ENCODE data around the gene COL20A1. TPM values are rescaled to one million over a fixed set of nuclear protein-coding genes. Genes with fewer than 3 reads are reported as not detected.

The COL20A1 gene
- total RNA-seq, 1 experiment from 2014 or later = 2.3 TPM

DNA sequence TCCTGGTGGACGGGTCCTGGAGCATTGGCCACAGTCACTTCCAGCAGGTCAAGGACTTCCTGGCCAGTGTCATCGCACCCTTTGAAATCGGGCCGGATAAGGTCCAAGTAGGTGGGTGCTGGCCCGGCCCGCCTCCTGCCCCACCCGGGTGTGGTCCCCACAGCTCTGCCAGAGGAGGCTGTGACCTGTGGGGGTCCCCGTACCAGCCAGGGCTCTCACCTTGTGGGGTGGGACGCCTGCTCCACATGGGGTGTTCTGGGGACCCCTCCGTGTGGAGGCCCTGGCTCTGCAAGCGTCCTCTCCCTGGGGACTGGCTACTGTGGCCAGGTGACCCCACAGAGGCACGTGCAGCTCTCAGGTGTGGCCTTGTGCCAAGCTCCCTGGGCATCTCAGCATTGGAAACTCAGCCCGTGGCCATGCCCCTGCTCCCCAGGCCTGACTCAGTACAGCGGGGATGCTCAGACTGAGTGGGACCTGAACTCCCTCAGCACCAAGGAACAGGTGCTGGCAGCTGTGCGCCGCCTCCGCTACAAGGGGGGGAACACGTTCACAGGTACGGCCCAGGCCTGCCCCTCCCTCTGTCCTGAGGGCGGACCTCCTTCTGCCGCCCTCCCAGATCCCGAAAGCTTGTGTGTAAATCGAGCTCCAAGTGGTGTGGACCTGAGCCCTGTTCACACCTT, 14.7 kb downstream of the COL20A1 start:
- no peak for DNase-seq
- TF ChIP-seq, protein P1, sequence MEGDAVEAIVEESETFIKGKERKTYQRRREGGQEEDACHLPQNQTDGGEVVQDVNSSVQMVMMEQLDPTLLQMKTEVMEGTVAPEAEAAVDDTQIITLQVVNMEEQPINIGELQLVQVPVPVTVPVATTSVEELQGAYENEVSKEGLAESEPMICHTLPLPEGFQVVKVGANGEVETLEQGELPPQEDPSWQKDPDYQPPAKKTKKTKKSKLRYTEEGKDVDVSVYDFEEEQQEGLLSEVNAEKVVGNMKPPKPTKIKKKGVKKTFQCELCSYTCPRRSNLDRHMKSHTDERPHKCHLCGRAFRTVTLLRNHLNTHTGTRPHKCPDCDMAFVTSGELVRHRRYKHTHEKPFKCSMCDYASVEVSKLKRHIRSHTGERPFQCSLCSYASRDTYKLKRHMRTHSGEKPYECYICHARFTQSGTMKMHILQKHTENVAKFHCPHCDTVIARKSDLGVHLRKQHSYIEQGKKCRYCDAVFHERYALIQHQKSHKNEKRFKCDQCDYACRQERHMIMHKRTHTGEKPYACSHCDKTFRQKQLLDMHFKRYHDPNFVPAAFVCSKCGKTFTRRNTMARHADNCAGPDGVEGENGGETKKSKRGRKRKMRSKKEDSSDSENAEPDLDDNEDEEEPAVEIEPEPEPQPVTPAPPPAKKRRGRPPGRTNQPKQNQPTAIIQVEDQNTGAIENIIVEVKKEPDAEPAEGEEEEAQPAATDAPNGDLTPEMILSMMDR (conservative IDR thresholded peaks at IDR 0.05) = no peak
- no peak overlapping the region for H2AFZ ChIP-seq (ENCODE audit: low read length)
- H3K4me1 Mint-ChIP-seq = peaks cover 4% of the 10 kb centered on the region in 2 experiments; a peak in 3 of 4 replicates
- H3K79me1 ChIP-seq (ENCODE audit: insufficient read depth, low read depth, low read length, poor library complexity, severe bottlenecking) = no peaks in the 10 kb centered on the region
- H3K23me2 ChIP-seq (ENCODE audit: insufficient read length, low read depth, low read length, poor library complexity, severe bottlenecking) = no peaks in the 10 kb centered on the region
- no peak overlapping the region for H2BK5ac ChIP-seq (ENCODE audit: insufficient read length, low read length)
- H3K4me3 Mint-ChIP-seq = no peak overlapping the region
- H4K20me1 ChIP-seq (ENCODE audit: control insufficient read depth, insufficient read depth, insufficient read length) = no peaks in the 10 kb centered on the region
- H2BK120ac ChIP-seq (ENCODE audit: low read depth, low read length, poor library complexity, severe bottlenecking) = no peak overlapping the region
- H3K27me3 ChIP-seq (ENCODE audit: insufficient read depth, low read length) = no peaks in the 10 kb centered on the region
- H3K27me3 Mint-ChIP-seq (ENCODE audit: low read depth) = peaks cover 10% of the 10 kb centered on the region
- H3K9me3 Mint-ChIP-seq = peaks cover 2 to 3% of the 10 kb centered on the region in 2 experiments; a peak in 1 of 5 replicates
- no peak overlapping the region for H3K23ac ChIP-seq (ENCODE audit: insufficient read length, low read depth, low read length)
- H3K27ac Mint-ChIP-seq = no peak overlapping the region
- no peak overlapping the region for H3K27ac ChIP-seq (ENCODE audit: insufficient read length, low read depth, low read length)
- H2AK5ac ChIP-seq (ENCODE audit: insufficient read length, low read length) = no peak overlapping the region
- no peak overlapping the region for H3K9ac ChIP-seq (ENCODE audit: extremely low read depth, insufficient read length, low read length)
- H4K91ac ChIP-seq (ENCODE audit: insufficient read length, low read depth, low read length) = no peak overlapping the region
- no peak overlapping the region for H3K14ac ChIP-seq (ENCODE audit: insufficient read depth, low read length)
- no peak overlapping the region for H3T11ph ChIP-seq (ENCODE audit: low read length)
- H3K4ac ChIP-seq (ENCODE audit: low read depth, low read length) = no peak overlapping the region
- no peaks in the 10 kb centered on the region for H3K4me1 ChIP-seq (ENCODE audit: insufficient read depth, low read length)
- H2BK12ac ChIP-seq (ENCODE audit: insufficient read length, low read depth, low read length) = no peak overlapping the region
- H3K56ac ChIP-seq (ENCODE audit: insufficient read length, low read depth, low read length) = no peak overlapping the region
- H3K18ac ChIP-seq (ENCODE audit: insufficient read length, low read depth, low read length) = no peak overlapping the region
- H4K8ac ChIP-seq (replicated peaks; ENCODE audit: insufficient read length, low read depth, low read length) = no peak overlapping the region
- H3K9me3 ChIP-seq (ENCODE audit: control insufficient read depth, low read depth, low read length) = no peaks in the 10 kb centered on the region
- no peak overlapping the region for H2BK20ac ChIP-seq (ENCODE audit: low read depth, low read length, poor library complexity, severe bottlenecking)
- H2BK15ac ChIP-seq (ENCODE audit: low read depth, low read length) = no peak overlapping the region
- no peak overlapping the region for H3K4me2 ChIP-seq (ENCODE audit: insufficient read depth, insufficient read length, low read length)
- H3K79me2 ChIP-seq (ENCODE audit: insufficient read depth, low read length) = no peaks in the 10 kb centered on the region
- H4K5ac ChIP-seq (ENCODE audit: insufficient read length, low read depth, low read length) = no peak overlapping the region
- WGBS (ENCODE audit: extremely low coverage, insufficient read length, low lambda C conversion rate) = no CpG with 5 or more reads among the region's 23 CpGs
- no peaks in the 10 kb centered on the region for H3K36me3 Mint-ChIP-seq (ENCODE audit: insufficient read depth in 1 of 3, low read depth in 3 of 3)

All from H9 (cell line).